D341Med (cell line): ENCODE data around the gene GABRR1.
"Not testable (repeated sequence)": the region's sequence is repeated elsewhere in the genome, so short reads cannot be mapped to it uniquely, and the experiment has no call there.

Experiments used
- DNase-seq: peaks from one replicate; pipeline ENCODE4 v3.0.0; 2012; ENCODE audit warnings: low spot score

The GABRR1 gene

GRCh38 chr6:89217299-89217910 is at the start of gene GABRR1:
GABRR1 (minus strand) TSS chr6:89217358; CDS start chr6:89217322, 36 bp downstream.
- DNase-seq, result no peak

GRCh38 chr6:89264296-89264695 is 47.1 kb upstream of the GABRR1 start:
- DNase-seq, result no peak

- DNase-seq, result no peak
Observed at GRCh38 chr6:89260832-89261231, 43.7 kb upstream of the GABRR1 start.

- peak; percentile 47 for DNase-seq
Observed at GRCh38 chr6:89260310-89260709, 43.2 kb upstream of the GABRR1 start.

- DNase-seq, result no peak
Observed at GRCh38 chr6:89258912-89259311, 41.8 kb upstream of the GABRR1 start.

GRCh38 chr6:89257781-89258180 is 40.6 kb upstream of the GABRR1 start:
- no peak for DNase-seq

- DNase-seq, result no peak
Observed at GRCh38 chr6:89257346-89257745, 40.2 kb upstream of the GABRR1 start.

- no peak for DNase-seq
Observed at GRCh38 chr6:89255417-89255816, 38.3 kb upstream of the GABRR1 start.

GRCh38 chr6:89254569-89254968 is 37.4 kb upstream of the GABRR1 start:
- DNase-seq, result no peak

- DNase-seq, result no peak
Observed at GRCh38 chr6:89252907-89253306, 35.7 kb upstream of the GABRR1 start.

GRCh38 chr6:89251976-89252375 is 34.8 kb upstream of the GABRR1 start:
- DNase-seq, result no peak

GRCh38 chr6:89251170-89251569 is 34.0 kb upstream of the GABRR1 start:
- DNase-seq, result no peak

- DNase-seq, result no peak
Observed at GRCh38 chr6:89250239-89250638, 33.1 kb upstream of the GABRR1 start.

GRCh38 chr6:89244241-89244985 is 27.3 kb upstream of the GABRR1 start:
- no peak for DNase-seq

GRCh38 chr6:89243331-89243629 is 26.1 kb upstream of the GABRR1 start:
- no peak for DNase-seq

GRCh38 chr6:89242574-89243330 is 25.6 kb upstream of the GABRR1 start:
- DNase-seq, result peak; percentile 62

- no peak for DNase-seq
Observed at GRCh38 chr6:89239338-89239737, 22.2 kb upstream of the GABRR1 start.

GRCh38 chr6:89237158-89237557 is 20.0 kb upstream of the GABRR1 start:
- DNase-seq, result no peak

- DNase-seq, result not testable (repeated sequence)
Observed at GRCh38 chr6:89233605-89234004, 16.4 kb upstream of the GABRR1 start.

- DNase-seq, result no peak
Observed at GRCh38 chr6:89222712-89223039, 5.5 kb upstream of the GABRR1 start.

GRCh38 chr6:89221971-89222711 is 5.0 kb upstream of the GABRR1 start:
- DNase-seq, result no peak

- DNase-seq, result no peak
Observed at GRCh38 chr6:89221129-89221528, 4.0 kb upstream of the GABRR1 start.

GRCh38 chr6:89216411-89216810 is 747 bp downstream of the GABRR1 start:
- no peak for DNase-seq
